IPS-NIHi7 (cell line): ENCODE measurements around the gene ARFGAP3.
"Not testable (repeated sequence)": the region's sequence is repeated elsewhere in the genome, so short reads cannot be mapped to it uniquely, and the experiment has no call there.

Source experiments
- DNase-seq: peaks from one replicate; pipeline ENCODE4 v3.0.0; 2012; ENCODE audit warnings: mixed read lengths; ENCODE audit errors: extremely low spot score

Gene ARFGAP3

GRCh38 chr22:42769238-42769573 is 87.9 kb downstream of the ARFGAP3 start:
- DNase-seq: no peak

GRCh38 chr22:42768385-42769035 is 88.6 kb downstream of the ARFGAP3 start:
- no peak for DNase-seq

GRCh38 chr22:42766860-42767259 is 90.2 kb downstream of the ARFGAP3 start:
- peak; percentile 6 for DNase-seq

- no peak for DNase-seq
These were observed 92.1 kb downstream of the ARFGAP3 start for GRCh38 chr22:42764895-42765363.

- no peak for DNase-seq
These were observed 93.0 kb downstream of the ARFGAP3 start for GRCh38 chr22:42763965-42764480.

GRCh38 chr22:42760806-42761565 is 96.1 kb downstream of the ARFGAP3 start:
- peak; percentile 4 for DNase-seq

- DNase-seq: no peak
These were observed 98.0 kb downstream of the ARFGAP3 start for GRCh38 chr22:42758931-42759629.

GRCh38 chr22:42755553-42755952 is 101.5 kb downstream of the ARFGAP3 start:
- DNase-seq: not testable (repeated sequence)

GRCh38 chr22:42755121-42755520 is 102.0 kb downstream of the ARFGAP3 start:
- not testable (repeated sequence) for DNase-seq

- DNase-seq: peak; percentile 4
These were observed 102.4 kb downstream of the ARFGAP3 start for GRCh38 chr22:42754658-42755057.

- DNase-seq: no peak
These were observed 104.2 kb downstream of the ARFGAP3 start for GRCh38 chr22:42752912-42753311.

GRCh38 chr22:42752230-42752746 is 104.8 kb downstream of the ARFGAP3 start:
- no peak for DNase-seq

GRCh38 chr22:42750421-42750820 is 106.7 kb downstream of the ARFGAP3 start:
- not testable (repeated sequence) for DNase-seq

GRCh38 chr22:42747701-42748513 is 109.2 kb downstream of the ARFGAP3 start:
- peak; percentile 44 for DNase-seq
